DMS153 (cell line): Measurements from ENCODE around the gene STRN.
A peak's percentile ranks its signal among the peaks of the same experiment; 100 is the strongest.
"Not testable (repeated sequence)": the region's sequence is repeated elsewhere in the genome, so short reads cannot be mapped to it uniquely, and the experiment has no call there.

Experiments used
- DNase-seq: peaks from one replicate; lab custom pipeline; 2025; lab: John Stamatoyannopoulos, UW

Gene STRN

GRCh38 chr2:36906277-36906676, 60.1 kb downstream of the STRN start:
- DNase-seq = no peak

DNA sequence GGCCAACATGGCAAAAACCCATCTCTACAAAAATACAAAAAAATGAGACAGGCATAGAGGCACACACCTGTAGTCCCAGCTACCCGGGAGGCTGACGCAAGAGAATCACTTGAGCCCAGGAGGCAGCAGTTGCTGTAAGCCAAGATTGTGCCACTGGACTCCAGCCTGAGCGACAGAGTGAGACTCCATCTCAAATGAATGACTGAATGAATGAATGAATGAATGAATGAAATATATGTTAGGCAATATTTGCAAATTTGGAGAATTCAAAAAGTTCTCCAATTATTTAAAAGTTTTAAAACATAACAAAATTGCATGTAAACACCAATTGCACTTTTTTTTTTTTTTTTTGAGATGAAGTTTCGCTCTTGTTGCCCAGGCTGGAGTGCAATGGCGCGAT, 61.7 kb downstream of the STRN start:
- DNase-seq = no peak

DNA sequence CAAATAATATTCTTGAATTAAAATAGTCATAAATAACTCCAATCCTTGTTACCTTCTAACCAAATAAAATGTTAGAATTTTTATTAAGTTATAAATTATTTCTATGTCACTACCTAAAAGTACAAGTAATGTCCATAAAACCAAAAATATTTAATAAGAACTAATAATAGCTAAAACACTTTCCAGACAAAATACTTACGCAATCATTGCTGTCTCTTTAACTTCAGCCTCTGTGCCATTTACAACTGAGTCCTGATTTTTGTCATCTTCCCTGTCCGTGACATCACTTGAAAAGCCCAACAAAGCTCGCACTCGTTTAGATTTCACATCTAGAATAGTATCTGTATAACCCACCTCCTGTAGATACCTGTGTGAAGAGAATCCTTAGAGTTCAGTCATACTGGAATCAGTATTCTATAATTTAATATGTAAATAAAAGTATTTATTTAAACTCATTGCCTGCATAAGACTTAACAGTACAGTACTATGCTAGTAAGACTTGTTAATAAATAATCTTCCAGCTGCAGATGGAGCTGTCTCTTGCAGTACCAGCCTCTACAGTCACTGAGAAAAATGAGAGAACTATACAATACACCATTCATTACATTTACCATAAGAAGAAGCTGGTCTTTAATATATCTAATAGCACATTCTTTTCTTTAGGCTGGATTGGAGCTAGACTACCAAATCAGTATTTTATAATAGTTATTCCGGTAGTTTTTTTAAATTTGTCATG, 63.8 kb downstream of the STRN start:
- DNase-seq = no peak

DNA sequence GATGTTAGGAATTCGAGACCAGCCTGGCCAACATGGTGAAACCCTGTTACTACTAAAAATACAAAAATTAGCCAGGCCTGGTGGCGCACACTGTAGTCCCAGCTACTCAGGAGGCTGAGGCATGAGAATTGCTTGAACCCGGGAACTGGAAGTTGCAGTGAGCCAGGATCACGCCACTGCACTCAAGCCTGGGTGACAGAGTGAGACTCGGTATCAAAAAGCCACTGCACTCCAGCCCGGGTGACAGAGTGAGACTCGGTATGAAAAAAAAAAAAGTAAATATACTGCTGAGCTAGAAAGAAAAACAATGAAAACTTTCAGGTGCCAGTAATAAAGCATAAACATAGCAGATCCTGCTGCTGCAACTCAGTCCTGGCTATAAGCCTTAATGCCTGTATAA, 73.5 kb downstream of the STRN start:
- DNase-seq = no peak

DNA sequence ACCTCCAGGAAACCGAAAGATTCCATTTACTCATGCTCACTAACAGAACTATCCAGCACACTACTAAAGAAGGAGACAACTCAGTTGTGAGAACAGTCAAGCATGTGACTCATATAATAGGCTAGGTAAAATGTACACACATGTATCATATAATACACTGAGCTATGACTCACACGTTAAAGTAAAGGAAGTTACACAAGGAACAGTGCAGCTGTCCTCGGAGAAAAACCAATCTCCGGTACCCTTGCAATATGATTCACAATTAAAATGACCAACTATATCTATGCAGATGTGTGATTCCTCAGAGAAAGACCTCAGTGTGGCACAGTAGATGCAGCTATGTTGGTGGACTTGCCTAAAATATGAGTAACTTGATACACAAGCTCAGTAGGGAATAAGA, 76.5 kb downstream of the STRN start:
- peak; percentile 2 for DNase-seq

DNA sequence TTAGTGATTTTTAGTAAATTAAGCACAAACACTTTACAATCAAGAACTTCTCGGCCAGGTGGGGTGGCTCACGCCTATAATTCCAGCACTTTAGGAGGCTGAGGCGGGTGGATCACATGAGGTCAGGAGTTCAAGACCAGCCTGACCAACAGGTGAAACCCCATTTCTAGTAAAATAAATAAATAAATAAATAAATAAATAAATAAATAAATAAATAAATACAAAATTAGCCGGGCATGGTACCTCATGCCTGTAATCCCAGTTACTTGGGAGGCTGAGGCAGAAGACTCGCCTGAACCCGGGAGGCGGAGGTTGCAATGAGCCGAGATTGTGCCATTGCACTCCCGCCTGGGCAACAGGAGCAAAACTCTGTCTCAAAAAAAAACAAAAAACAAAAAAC, 79.2 kb downstream of the STRN start:
- DNase-seq = not testable (repeated sequence)

GRCh38 chr2:36886664-36887063, 79.7 kb downstream of the STRN start:
- no peak for DNase-seq

GRCh38 chr2:36885605-36886004, 80.7 kb downstream of the STRN start:
- DNase-seq = no peak

- no peak for DNase-seq
Measured at GRCh38 chr2:36882532-36882931, 83.8 kb downstream of the STRN start.

- no peak for DNase-seq
Measured at GRCh38 chr2:36881816-36882215, 84.5 kb downstream of the STRN start.

DNA sequence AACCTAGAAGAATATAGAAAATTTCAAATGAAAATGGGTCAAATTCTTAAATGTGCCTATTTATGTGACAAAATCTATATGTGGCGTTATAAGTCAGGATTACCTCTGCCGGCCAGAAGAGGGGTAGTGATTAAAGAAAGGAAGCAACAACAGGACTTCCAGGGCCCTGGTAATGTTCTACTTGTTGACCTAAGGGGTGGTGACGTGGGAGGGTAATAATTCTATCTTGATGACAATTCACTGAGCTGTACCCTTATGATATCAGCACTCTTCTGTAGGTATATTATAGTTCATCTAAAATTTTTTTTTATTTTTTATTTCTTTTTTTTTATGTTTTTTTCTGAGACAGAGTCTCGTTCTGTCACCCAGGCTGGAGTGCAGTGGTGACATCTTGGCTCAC, 87.9 kb downstream of the STRN start:
- DNase-seq = no peak

DNA sequence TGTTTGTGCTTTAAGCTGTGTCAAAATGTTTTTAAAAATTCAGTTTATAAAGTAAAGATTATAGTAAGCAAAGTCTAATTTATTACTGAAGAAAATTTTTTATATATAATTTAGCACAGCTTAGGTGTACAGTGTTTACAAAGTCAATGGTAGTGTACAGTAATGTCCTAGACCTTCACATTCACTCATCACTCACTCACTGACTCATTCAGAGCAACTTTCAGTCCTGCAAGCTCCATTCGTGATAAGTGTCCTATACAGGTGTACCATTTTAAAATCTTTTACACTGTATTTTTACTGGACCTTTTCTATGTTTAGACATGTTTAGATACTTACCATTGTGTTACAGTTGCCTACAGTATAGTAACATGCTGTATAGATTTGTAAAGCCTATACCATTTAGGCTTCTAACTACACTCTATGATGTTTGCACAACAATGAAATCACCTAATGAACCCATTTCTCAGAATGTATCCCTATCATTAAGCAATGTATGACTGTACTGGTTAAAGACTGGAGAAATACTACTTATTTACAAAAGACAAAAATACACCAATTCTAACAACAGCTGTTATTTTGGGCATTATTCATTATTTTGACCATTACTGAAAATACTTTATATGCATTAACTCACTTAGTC, 95.1 kb downstream of the STRN start:
- DNase-seq = no peak

GRCh38 chr2:36869606-36870005, 96.7 kb downstream of the STRN start:
- DNase-seq = no peak

DNA sequence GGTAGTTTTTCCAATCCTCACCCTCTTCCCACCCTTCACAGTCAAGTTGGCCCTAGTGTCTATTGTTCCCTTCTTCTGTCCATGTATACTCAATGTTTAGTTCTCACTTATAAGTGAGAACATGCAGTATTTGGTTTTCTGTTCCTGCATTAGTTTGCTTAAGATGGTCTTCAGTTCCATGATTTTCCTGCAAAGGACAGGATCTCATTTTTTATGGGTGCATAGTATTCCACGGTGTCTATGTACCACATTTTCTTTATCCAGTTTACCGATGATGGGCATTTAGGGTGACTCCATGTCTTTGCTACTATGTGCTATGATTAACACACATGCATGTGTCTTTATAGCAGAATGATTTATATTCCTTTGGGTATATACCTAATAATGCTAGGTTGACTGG, 104.4 kb downstream of the STRN start:
- no peak for DNase-seq

DNA sequence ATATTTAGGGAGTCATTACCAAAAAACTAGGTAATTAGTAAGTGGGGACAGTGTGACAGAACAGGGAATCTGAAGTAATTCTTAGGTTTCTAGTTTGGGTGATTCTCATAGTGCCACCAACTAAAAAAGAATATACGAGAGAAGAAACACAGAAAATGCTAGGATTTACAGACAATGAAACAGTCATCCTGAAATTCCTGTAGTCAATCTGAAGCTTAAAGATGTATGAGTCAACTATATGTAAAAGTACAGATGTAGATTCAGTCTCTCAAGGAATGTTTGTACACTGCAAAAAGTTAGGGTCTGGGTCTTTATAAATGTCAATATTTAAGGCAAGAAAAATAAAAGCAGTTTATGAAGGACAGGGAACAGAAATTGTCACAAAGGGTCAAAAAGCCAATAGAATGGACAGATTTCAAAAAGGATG, 107.0 kb downstream of the STRN start:
- DNase-seq = no peak

DNA sequence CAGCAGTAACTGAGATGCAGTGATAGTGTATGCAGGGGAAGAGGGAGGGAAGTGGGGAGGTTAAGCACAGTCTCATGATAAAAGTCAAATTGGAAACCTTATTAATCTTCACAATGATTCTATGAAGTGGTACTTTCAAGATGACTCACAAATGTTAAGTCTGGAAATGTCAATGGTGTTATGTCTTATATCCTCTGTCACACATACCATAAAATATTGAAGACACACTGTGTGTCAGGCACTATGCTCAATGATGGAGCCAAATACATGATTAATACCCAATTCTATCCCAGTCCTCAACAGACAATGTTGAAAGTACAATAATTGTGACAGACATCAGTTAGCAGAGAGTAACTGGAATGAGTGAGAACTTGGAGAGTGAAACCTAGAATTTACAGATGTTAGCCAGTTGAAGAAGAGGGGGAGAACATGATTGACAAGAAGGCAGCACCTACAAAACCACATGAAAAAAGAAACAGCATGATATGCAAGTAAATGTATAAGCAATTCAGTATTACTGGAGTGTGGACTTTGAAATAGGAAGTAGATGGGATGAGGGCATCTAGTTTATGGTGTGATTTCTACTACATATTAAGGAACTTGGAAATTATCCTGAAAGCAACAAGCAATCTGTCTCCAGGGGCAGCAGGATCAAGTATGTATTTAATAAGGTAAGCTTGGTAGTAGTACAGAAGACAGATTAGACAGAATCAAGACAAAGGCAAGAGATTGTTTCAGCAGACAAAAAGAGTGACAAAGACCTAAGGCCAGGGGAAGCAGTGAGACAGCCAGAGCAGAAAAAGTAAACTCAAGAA, 107.6 kb downstream of the STRN start:
- DNase-seq = no peak

DNA sequence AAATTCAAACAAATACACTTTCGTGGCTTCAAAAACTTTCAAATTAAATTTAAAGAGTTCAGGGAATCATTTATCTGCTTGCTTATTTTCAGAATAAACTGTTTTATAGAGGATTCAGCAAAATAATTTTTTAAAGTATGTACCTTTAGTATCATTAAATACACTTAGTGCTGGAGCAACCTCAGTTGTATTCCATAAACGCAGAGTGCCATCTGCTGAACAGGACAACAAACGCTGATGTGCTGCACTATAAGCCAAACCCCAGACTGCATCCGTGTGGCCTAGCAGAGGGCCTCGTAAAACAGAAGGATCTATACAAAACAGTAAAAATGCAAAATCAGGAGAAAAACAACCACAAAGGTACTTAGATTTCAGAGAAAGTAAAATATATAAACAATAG, 108.6 kb downstream of the STRN start:
- DNase-seq = no peak

- no peak for DNase-seq
Measured at GRCh38 chr2:36855429-36855828, 110.9 kb downstream of the STRN start.

DNA sequence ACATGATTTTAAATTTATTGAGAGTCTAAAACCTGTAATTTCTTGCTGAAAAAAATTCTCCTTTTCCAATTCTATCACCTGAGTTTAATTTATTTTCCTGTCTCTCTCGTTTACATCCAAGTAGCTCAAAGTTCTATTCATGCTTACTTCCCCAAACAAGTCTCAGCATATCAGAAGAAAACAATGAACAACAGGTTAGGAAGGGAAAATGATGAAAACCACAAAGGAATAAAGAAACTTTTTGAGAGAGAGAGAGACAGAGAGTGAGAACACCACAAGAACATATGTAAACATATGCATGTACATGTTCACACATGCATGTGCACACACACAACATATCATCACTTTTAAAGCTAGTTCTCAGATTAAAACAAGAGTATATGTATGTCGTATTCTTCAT, 112.1 kb downstream of the STRN start:
- no peak for DNase-seq

DNA sequence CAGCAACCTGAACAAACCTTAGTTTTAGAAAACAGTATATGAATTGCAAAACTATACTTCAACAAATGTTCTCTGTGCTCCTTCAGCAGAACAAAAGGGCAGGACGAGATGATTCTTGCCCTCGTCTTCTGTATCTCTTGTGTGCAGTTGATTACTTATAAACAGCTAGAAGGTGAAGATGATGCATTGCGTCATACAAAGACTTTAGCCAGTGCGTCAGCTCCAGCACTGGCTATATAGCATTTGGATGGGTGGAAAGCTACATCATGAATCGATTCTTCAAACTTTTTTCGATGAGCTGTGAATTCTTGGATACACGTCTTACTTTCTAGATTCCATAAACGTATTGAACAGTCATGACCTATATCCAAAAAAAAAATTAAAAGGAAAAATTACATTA, 117.1 kb downstream of the STRN start:
- DNase-seq = no peak

DNA sequence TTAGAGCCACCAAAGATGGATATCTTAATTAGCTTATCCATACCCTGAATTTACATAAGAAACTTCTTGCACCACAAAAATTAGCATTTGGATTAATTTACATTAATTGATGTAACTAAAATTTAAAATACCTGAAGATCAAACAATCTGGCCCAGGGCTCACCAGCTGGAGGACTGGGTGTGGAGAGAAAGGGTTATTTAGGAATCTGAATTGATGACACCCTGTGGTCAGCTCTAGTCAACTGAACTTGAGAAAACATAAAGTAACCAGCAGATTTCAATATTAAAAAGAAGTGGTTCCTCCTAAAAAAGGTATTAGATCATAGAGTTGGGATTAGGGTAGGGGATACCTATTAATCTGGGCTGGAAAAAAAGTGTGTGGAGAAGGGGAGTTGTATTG, 122.5 kb downstream of the STRN start:
- no peak for DNase-seq

- no peak for DNase-seq
Measured at GRCh38 chr2:36839976-36840617, 126.2 kb downstream of the STRN start.
